ENCODE data around the gene RPL7A.

Gene RPL7A

DNA sequence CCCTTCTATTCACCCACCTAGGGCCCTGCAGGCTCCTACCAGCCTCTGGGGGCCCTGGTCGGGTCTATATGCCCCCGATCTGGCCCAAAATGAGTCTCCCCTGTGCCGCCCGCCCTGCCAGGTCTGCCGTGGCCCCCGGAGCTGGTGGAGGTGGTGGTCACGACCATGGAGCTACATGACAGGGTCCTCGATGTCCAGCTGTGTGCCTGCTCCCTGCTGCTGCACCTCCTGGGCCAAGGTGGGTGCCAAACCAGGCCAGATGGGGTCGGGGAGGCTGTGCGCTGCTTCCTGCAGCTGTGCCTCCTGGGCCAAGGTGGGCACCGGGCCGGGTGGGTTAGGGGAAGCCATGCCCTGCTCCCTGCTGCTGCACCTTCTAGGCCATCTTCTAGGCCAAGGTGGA is 52.3 kb downstream of the RPL7A start:
- H3K4me3 ChIP-seq (ENCODE audit: insufficient read depth, low read depth, low read length), result no peak overlapping the region
- H3K27ac ChIP-seq (ENCODE audit: insufficient read depth, low read depth, low read length, poor library complexity, severe bottlenecking), result no peak overlapping the region
- peaks cover 3% of the 10 kb centered on the region for H3K36me3 ChIP-seq (ENCODE audit: control insufficient read depth, insufficient read depth, low read length)
- no peaks in the 10 kb centered on the region for H3K27me3 ChIP-seq (ENCODE audit: control insufficient read depth, insufficient read depth, low read length, poor library complexity, severe bottlenecking)
- no peaks in the 10 kb centered on the region for H3K9me3 ChIP-seq (ENCODE audit: control insufficient read depth, low read length)
- H3K4me1 ChIP-seq (ENCODE audit: control insufficient read depth, insufficient read depth, low read length), result no peaks in the 10 kb centered on the region
- 94% methylated on average over 12 of the region's 12 CpGs for WGBS, 2 experiments
